Endothelial cell of umbilical vein (primary cell): ENCODE results near the gene TPRX2. TPM values are rescaled to one million over a fixed set of nuclear protein-coding genes. Genes with fewer than 3 reads are reported as not detected.
"Not testable (repeated sequence)": the region's sequence is repeated elsewhere in the genome, so short reads cannot be mapped to it uniquely, and the experiment has no call there.

Experiments
- BruUV-seq: library from RNA; stranded (reverse); fragments of 400-500 nt; replicated peaks from 2 replicates; lab custom pipeline; 2021; lab: Mats Ljungman, UMichigan
- CTCF ChIA-PET: fragments of 300-600, 350-600 bp; sonication (Branson Sonifier 250); formaldehyde crosslinking; loops from one replicate; lab custom pipeline; 2021; ENCODE audit warnings: antibody characterized with exemption, inconsistent platforms; lab: Charles Lee
- POLR2A ChIA-PET: fragments of 300-600, 350-600 bp; sonication (Branson Sonifier 250); formaldehyde crosslinking; loops from one replicate; lab custom pipeline; 2021; ENCODE audit warnings: antibody characterized with exemption, inconsistent platforms; lab: Charles Lee
- DNase-seq: peaks from one replicate; pipeline ENCODE4 v3.0.0-alpha.2; 2011; ENCODE audit warnings: low read depth, low spot score
- FAIRE-seq: peaks from 2 replicates; lab custom pipeline; 2011; peaks lifted over from hg19 to GRCh38; lab: Jason Lieb, UNC
- H2AFZ ChIP-seq: 2 replicates; pipeline ENCODE4 v1.6.0; 2012; ENCODE audit warnings: low read depth, low read length, control low read depth, inconsistent platforms
- H3K27ac ChIP-seq: 2 replicates; pipeline ENCODE4 v1.5.1; 2011; ENCODE audit warnings: low read depth, mild to moderate bottlenecking, control low read depth, low read length, moderate library complexity; ENCODE audit not compliant: insufficient read depth
- H3K27me3 ChIP-seq, 2 experiments: 2 replicates each; pipeline versions ENCODE4 v1.6.0 to v1.6.1; 2011; ENCODE audit warnings: low read length in 2 of 2, mixed read lengths in 1 of 2; ENCODE audit not compliant: control insufficient read depth in 2 of 2, insufficient read depth in 2 of 2
- H3K36me3 ChIP-seq, 2 experiments: 2 replicates in 1 of 2; 3 replicates in 1 of 2; pipeline ENCODE4 v1.5.1; 2011; ENCODE audit warnings: low read length in 2 of 2, mild to moderate bottlenecking in 1 of 2, moderate library complexity in 1 of 2; ENCODE audit not compliant: control insufficient read depth in 2 of 2, insufficient read depth in 2 of 2; ENCODE audit errors: extremely low read depth in 1 of 2
- H3K4me1 ChIP-seq: 3 replicates; pipeline ENCODE4 v1.5.1; 2011; ENCODE audit warnings: mild to moderate bottlenecking, low read length; ENCODE audit not compliant: control insufficient read depth, insufficient read depth; ENCODE audit errors: extremely low read depth
- H3K4me2 ChIP-seq: 2 replicates; pipeline ENCODE4 v1.6.1; 2011; ENCODE audit warnings: low read length, control low read depth, mixed read lengths; ENCODE audit not compliant: insufficient read depth
- H3K4me3 ChIP-seq, 3 experiments: fragments of 200-600 bp in 1 of 3; sonication (generic), shearing (Covaris generic) in 1 of 3; replicated peaks in 1 of 3; 2 replicates each; pipeline ENCODE4 v1.5.1; 2011 to 2016; ENCODE audit warnings: control low read depth in 3 of 3, low read length in 3 of 3, mild to moderate bottlenecking in 2 of 3, inconsistent platforms in 1 of 3, low read depth in 1 of 3, moderate library complexity in 1 of 3; ENCODE audit not compliant: insufficient read depth in 1 of 3
- H3K79me2 ChIP-seq: 2 replicates; pipeline ENCODE4 v1.6.0; 2012; ENCODE audit warnings: low read length, inconsistent platforms; ENCODE audit not compliant: control insufficient read depth, insufficient read depth
- H3K9ac ChIP-seq: replicated peaks from 2 replicates; pipeline ENCODE3; 2011; ENCODE audit warnings: low read length, control low read depth; ENCODE audit not compliant: insufficient read depth; ENCODE audit errors: extremely low read depth
- H3K9me1 ChIP-seq: replicated peaks from 3 replicates; pipeline ENCODE4 v1.6.0; 2011; ENCODE audit warnings: mild to moderate bottlenecking, low read length; ENCODE audit not compliant: control insufficient read depth, insufficient read depth; ENCODE audit errors: extremely low read depth
- H3K9me3 ChIP-seq: replicated peaks from 2 replicates; pipeline ENCODE4 v1.5.1; 2012; ENCODE audit warnings: low read length, inconsistent platforms; ENCODE audit not compliant: control insufficient read depth, insufficient read depth
- H4K20me1 ChIP-seq: replicated peaks from 2 replicates; pipeline ENCODE3; 2011; ENCODE audit warnings: mild to moderate bottlenecking, low read length; ENCODE audit not compliant: control insufficient read depth, insufficient read depth; ENCODE audit errors: extremely low read depth
- CTCF ChIP-seq, 2 donors: IDR thresholded peaks; 1 replicate in 1 of 2; 2 replicates in 1 of 2; pipeline ENCODE4 v1.5.1; 2011; ENCODE audit warnings: low read length in 2 of 2, mild to moderate bottlenecking in 2 of 2, moderate library complexity in 2 of 2, control low read depth in 1 of 2, inconsistent platforms in 1 of 2, low read depth in 1 of 2; ENCODE audit not compliant: insufficient read depth in 1 of 2; ENCODE audit errors: extremely low read depth in 1 of 2
- EZH2 ChIP-seq: IDR thresholded peaks from 2 replicates; pipeline ENCODE4 v1.6.1; 2012; ENCODE audit warnings: borderline replicate concordance, low read depth, mild to moderate bottlenecking, moderate library complexity, low read length, inconsistent platforms; ENCODE audit not compliant: severe bottlenecking
- FOS ChIP-seq: IDR thresholded peaks from 2 replicates; pipeline ENCODE4 v1.6.1; 2011; ENCODE audit warnings: mild to moderate bottlenecking, low read length, moderate library complexity, borderline replicate concordance; ENCODE audit not compliant: insufficient read depth
- GATA2 ChIP-seq: IDR thresholded peaks from 2 replicates; pipeline ENCODE4 v1.7.0; 2011; ENCODE audit warnings: low read depth, mild to moderate bottlenecking, moderate library complexity, mixed read lengths, low read length; ENCODE audit not compliant: insufficient read length, insufficient read depth
- JUN ChIP-seq: IDR thresholded peaks from 2 replicates; pipeline ENCODE4 v1.6.1; 2011; ENCODE audit warnings: borderline replicate concordance, low read depth; ENCODE audit not compliant: insufficient read length, insufficient read depth
- MAX ChIP-seq: IDR thresholded peaks from 2 replicates; pipeline ENCODE4 v1.6.1; 2011; ENCODE audit not compliant: insufficient read depth, insufficient read length
- MYC ChIP-seq: IDR thresholded peaks from one replicate; pipeline ENCODE4 v1.6.1; 2011; ENCODE audit warnings: mild to moderate bottlenecking, low read depth, low read length
- POLR2A ChIP-seq: IDR thresholded peaks from 2 replicates; pipeline ENCODE4 v1.6.1; 2012; ENCODE audit warnings: low read depth, mild to moderate bottlenecking, control low read depth, low read length
- POLR2AphosphoS5 ChIP-seq: IDR thresholded peaks from 2 replicates; pipeline ENCODE4 v1.6.1; 2012; ENCODE audit warnings: low read depth, mild to moderate bottlenecking, control low read depth, low read length, moderate library complexity; ENCODE audit not compliant: insufficient read depth
- dilution Hi-C: fragments of 300-500 bp; cut with MboI; formaldehyde crosslinking; loops from one replicate; pipeline ENCODE4 v1.15.0; 2019; ENCODE audit warnings: low sequenced_read_pairs; ENCODE audit not compliant: extremely low pct_ligation_motif_present
- intact Hi-C: fragments of 100-400 bp; cut with micrococcal nuclease; formaldehyde crosslinking; loops from one replicate; pipeline ENCODE4 v1.10.0; 2022
- polyA plus RNA-seq, 4 experiments: library from polyadenylated mRNA; depleted of rRNA in 3 of 4; stranded (reverse) in 3 of 4; unstranded in 1 of 4; fragments of >200 nt; gene quantifications; 2 replicates each; pipeline versions ENCODE4 v1.2.1 to v1.2.3, GENCODE V29; 2011 to 2012; ENCODE audit warnings: missing spikeins in 1 of 4
- total RNA-seq: library from RNA; stranded (reverse); gene quantifications from 2 replicates; pipeline ENCODE4 v1.2.3, GENCODE V29; 2021

TPRX2 gene
- total and polyA plus RNA-seq, 2 donors (not counting 3 experiments of a cell fraction or from before 2014, with no cell fraction given), result not detected

DNA sequence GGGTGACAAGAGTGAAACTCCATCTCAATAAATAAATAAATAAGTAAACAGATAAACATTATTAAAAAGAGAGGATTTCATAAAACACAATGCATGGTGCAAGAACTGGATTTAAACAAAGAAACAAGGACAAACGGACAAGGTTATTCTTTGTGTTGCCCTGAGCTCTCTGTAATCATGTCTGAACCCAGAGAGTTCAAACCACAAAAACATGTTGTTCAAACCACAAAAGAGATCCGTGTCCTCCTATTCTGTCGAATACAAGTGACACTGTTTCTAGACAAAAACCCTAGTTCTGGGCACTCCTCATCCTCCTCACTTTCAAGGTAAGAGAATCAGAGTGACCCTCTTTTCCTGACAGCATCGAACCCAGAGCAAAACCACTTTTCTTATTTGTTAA lies 4.6 kb upstream of the TPRX2 start:
- Histone ChIP-seq H3K79me2 (no peaks in the 10 kb centered on the region), H3K4me1 (no peaks in the 10 kb centered on the region), H3K4me2 (no peak overlapping the region), H3K4me3 (no peak overlapping the region), H3K9ac (no peak overlapping the region), H2AFZ (no peak overlapping the region), H3K36me3 (no peaks in the 10 kb centered on the region), H3K27ac (no peak overlapping the region), H3K9me3 (no peaks in the 10 kb centered on the region), H4K20me1 (no peaks in the 10 kb centered on the region), H3K27me3 (peaks cover 7 to 13% of the 10 kb centered on the region in 2 experiments), H3K9me1 (no peaks in the 10 kb centered on the region)
- intact Hi-C loops, result no loop called here
- TF ChIP-seq CTCF (IDR thresholded peaks at IDR 0.05; ENCODE audit: extremely low read depth in 1 of 2, insufficient read depth in 1 of 2, low read depth in 1 of 2, low read length in 2 of 2) (no peak), GATA2 (no peak), MYC (no peak), EZH2 (no peak), FOS (no peak), POLR2A (no peak), MAX (no peak), POLR2AphosphoS5 (no peak), JUN (no peak)
- ChIA-PET POLR2A (no interaction called here), CTCF (no interaction called here)
- dilution Hi-C loops, result no loop called here
- FAIRE-seq, result no peak
- DNase-seq, result no peak
- BruUV-seq, result no TSS peak

GRCh38 chr19:47858231-47858630 lies 804 bp upstream of the TPRX2 start:
- H3K79me2 ChIP-seq, H3K27me3 ChIP-seq, POLR2A ChIA-PET, H3K4me3 ChIP-seq, H2AFZ ChIP-seq, H3K9ac ChIP-seq, intact Hi-C loops, H3K27ac ChIP-seq, H4K20me1 ChIP-seq, FAIRE-seq, dilution Hi-C loops, H3K9me3 ChIP-seq, H3K9me1 ChIP-seq, DNase-seq, BruUV-seq, H3K36me3 ChIP-seq, H3K4me2 ChIP-seq, H3K4me1 ChIP-seq: not testable (repeated sequence)
- CTCF ChIA-PET, result interaction anchor here (1.1 to 2.5 kb wide), 3 partner anchors 8 to 11 kb away, joined by 3 to 20 read pairs (median 6); no protein-coding TSS in a partner anchor

GRCh38 chr19:47859838-47860237 lies 803 bp downstream of the TPRX2 start:
- H2AFZ ChIP-seq, FAIRE-seq, H3K79me2 ChIP-seq, H3K4me1 ChIP-seq, DNase-seq, H3K27me3 ChIP-seq, BruUV-seq, H4K20me1 ChIP-seq, H3K4me3 ChIP-seq, H3K4me2 ChIP-seq, POLR2A ChIA-PET, H3K27ac ChIP-seq, dilution Hi-C loops, H3K36me3 ChIP-seq, H3K9me3 ChIP-seq, intact Hi-C loops, H3K9me1 ChIP-seq, H3K9ac ChIP-seq, CTCF ChIA-PET: not testable (repeated sequence)
